SK-N-SH (cell line): ENCODE measurements around the gene KMT5B. TPM values are rescaled to one million over a fixed set of nuclear protein-coding genes. Genes with fewer than 3 reads are reported as not detected.

Experiments
- CTCF ChIA-PET: fragments of 300-600, 350-600 bp; formaldehyde crosslinking; extraction: SDS; loops from one replicate; lab custom pipeline; 2021; lab: Yijun Ruan, JAX
- POLR2A ChIA-PET: fragments of 350-600 bp; sonication (Branson Sonifier 250); formaldehyde crosslinking; extraction: SDS; loops from one replicate; lab custom pipeline; 2020; ENCODE audit warnings: antibody characterized with exemption, inconsistent platforms; lab: Yijun Ruan, JAX
- DNase-seq: peaks from one replicate; pipeline ENCODE4 v3.0.0; 2012
- H2AFZ ChIP-seq: fragments of 200-600 bp; sonication (generic); 2 replicates; pipeline ENCODE4 v1.8.1; 2016; ENCODE audit warnings: antibody characterized with exemption, mild to moderate bottlenecking, low read depth
- H3F3A ChIP-seq: fragments of 200-600 bp; sonication (generic); replicated peaks from 2 replicates; pipeline ENCODE3; 2016; ENCODE audit warnings: antibody characterized with exemption, mild to moderate bottlenecking; ENCODE audit not compliant: insufficient read depth
- H3K27ac ChIP-seq, 2 experiments: fragments of 200-500 bp in 1 of 2; fragments of 200-600 bp in 1 of 2; sonication (Bioruptor generic) in 1 of 2; sonication (generic), shearing (Covaris generic) in 1 of 2; 2 replicates each; pipeline versions ENCODE4 v1.5.1 to v1.6.1; 2014 to 2016; ENCODE audit warnings: low read depth in 2 of 2, inconsistent platforms in 1 of 2, low read length in 1 of 2, mild to moderate bottlenecking in 1 of 2, mixed read lengths in 1 of 2
- H3K27me3 ChIP-seq: fragments of 200-600 bp; sonication (generic), shearing (Covaris generic); 2 replicates; pipeline ENCODE4 v1.6.1; 2016; ENCODE audit warnings: mixed run types; ENCODE audit not compliant: insufficient read depth
- H3K36me3 ChIP-seq, 2 experiments: fragments of 200-500 bp in 1 of 2; fragments of 200-600 bp in 1 of 2; sonication (Bioruptor generic) in 1 of 2; sonication (generic) in 1 of 2; replicated peaks in 1 of 2; 2 replicates each; pipeline versions ENCODE3 to v1.5.1; 2014 to 2016; ENCODE audit warnings: low read length in 1 of 2, mild to moderate bottlenecking in 1 of 2; ENCODE audit not compliant: insufficient read depth in 2 of 2, control insufficient read depth in 1 of 2
- H3K4me1 ChIP-seq, 2 experiments: fragments of 200-500 bp in 1 of 2; fragments of 200-600 bp in 1 of 2; sonication (Bioruptor generic) in 1 of 2; sonication (generic), shearing (Covaris generic) in 1 of 2; 2 replicates each; pipeline versions ENCODE4 v1.5.1 to v1.6.1; 2014 to 2016; ENCODE audit warnings: low read depth in 1 of 2, low read length in 1 of 2, mixed run types in 1 of 2; ENCODE audit not compliant: insufficient read depth in 2 of 2, control insufficient read depth in 1 of 2
- H3K4me2 ChIP-seq: fragments of 200-600 bp; sonication (generic), shearing (Covaris generic); 2 replicates; pipeline ENCODE4 v1.6.1; 2017; ENCODE audit warnings: mixed run types
- H3K4me3 ChIP-seq, 2 experiments: fragments of 200-500 bp in 1 of 2; fragments of 200-600 bp in 1 of 2; sonication (Bioruptor generic) in 1 of 2; sonication (generic), shearing (Covaris generic) in 1 of 2; 2 replicates each; pipeline versions ENCODE4 v1.5.1 to v1.8.1; 2014 to 2016; ENCODE audit warnings: low read depth in 2 of 2, inconsistent platforms in 1 of 2, low read length in 1 of 2, mild to moderate bottlenecking in 1 of 2, mixed read lengths in 1 of 2, moderate library complexity in 1 of 2
- H3K79me2 ChIP-seq: fragments of 200-600 bp; sonication (generic); 2 replicates; pipeline ENCODE4 v1.8.1; 2017; ENCODE audit warnings: mild to moderate bottlenecking; ENCODE audit not compliant: insufficient read depth
- H3K9ac ChIP-seq: fragments of 200-600 bp; sonication (generic); 2 replicates; pipeline ENCODE4 v1.6.1; 2017; ENCODE audit warnings: mixed run types
- H3K9me2 ChIP-seq: fragments of 200-600 bp; sonication (generic); 2 replicates; pipeline ENCODE4 v1.6.1; 2017; ENCODE audit warnings: mixed run types
- H3K9me3 ChIP-seq: fragments of 200-600 bp; sonication (generic); 2 replicates; pipeline ENCODE4 v1.6.1; 2017; ENCODE audit warnings: mixed run types, mild to moderate bottlenecking, moderate library complexity
- H4K20me1 ChIP-seq: fragments of 200-600 bp; sonication (generic); 2 replicates; pipeline ENCODE4 v1.6.1; 2017; ENCODE audit warnings: mild to moderate bottlenecking, mixed run types; ENCODE audit not compliant: insufficient read depth
- EP300 ChIP-seq, 2 experiments: IDR thresholded peaks; 2 replicates each; pipeline versions ENCODE4 v1.4.0 to v1.6.1; 2012; ENCODE audit warnings: borderline replicate concordance in 1 of 2, low read depth in 1 of 2, low read length in 1 of 2
- FOXJ3 ChIP-seq: sonication (generic); formaldehyde crosslinking; IDR thresholded peaks from 2 replicates; pipeline ENCODE4 v1.5.1; 2020; ENCODE audit warnings: mild to moderate bottlenecking, missing genetic modification reagents
- FOXM1 ChIP-seq: IDR thresholded peaks from 2 replicates; pipeline ENCODE4 v1.4.0; 2012; ENCODE audit warnings: low read depth, mild to moderate bottlenecking
- GATA2 ChIP-seq: sonication (generic); formaldehyde crosslinking; IDR thresholded peaks from 2 replicates; pipeline ENCODE4 v1.5.0; 2020; ENCODE audit warnings: mild to moderate bottlenecking, missing genetic modification reagents
- IRF3 ChIP-seq: fragments of 150-350 bp; IDR thresholded peaks from 2 replicates; pipeline ENCODE4 v1.6.1; 2016; ENCODE audit warnings: mild to moderate bottlenecking, low read depth, low read length
- MAX ChIP-seq: IDR thresholded peaks from 2 replicates; pipeline ENCODE4 v1.4.0; 2012; ENCODE audit warnings: low read depth
- PBX3 ChIP-seq: IDR thresholded peaks from 2 replicates; pipeline ENCODE4; 2012
- POLR2AphosphoS5 ChIP-seq: IDR thresholded peaks from 2 replicates; pipeline ENCODE4 v1.6.1; 2012; ENCODE audit warnings: low read depth, low read length
- RCOR1 ChIP-seq: fragments of 150-350 bp; IDR thresholded peaks from 2 replicates; pipeline ENCODE4 v1.6.1; 2017; ENCODE audit warnings: antibody characterized with exemption, low read length
- RFX5 ChIP-seq: IDR thresholded peaks from 2 replicates; pipeline ENCODE4 v1.6.1; 2012; ENCODE audit warnings: mild to moderate bottlenecking, improper control_type of control experiment, low read length
- SIN3A ChIP-seq: IDR thresholded peaks from 2 replicates; pipeline ENCODE4 v1.6.1; 2012; ENCODE audit warnings: low read depth, mild to moderate bottlenecking, low read length, moderate library complexity, borderline replicate concordance
- TAF1 ChIP-seq: IDR thresholded peaks from 2 replicates; pipeline ENCODE4 v1.6.1; 2012; ENCODE audit warnings: low read depth, mild to moderate bottlenecking, low read length, moderate library complexity, borderline replicate concordance
- TCF12 ChIP-seq: IDR thresholded peaks from 2 replicates; pipeline ENCODE4 v1.4.0; 2012
- USF2 ChIP-seq: fragments of 150-350 bp; IDR thresholded peaks from 2 replicates; pipeline ENCODE4 v1.6.1; 2017; ENCODE audit warnings: antibody characterized with exemption, low read length, low read depth, borderline replicate concordance
- YY1 ChIP-seq: IDR thresholded peaks from 2 replicates; pipeline ENCODE4 v1.4.0; 2012; ENCODE audit warnings: low read depth, mild to moderate bottlenecking
- ZBTB33 ChIP-seq: IDR thresholded peaks from 2 replicates; pipeline ENCODE4 v1.4.0; 2012; ENCODE audit warnings: low read depth, borderline replicate concordance
- WGBS: methylation state at CpG from one replicate; pipeline ENCODE4 v1.1.6; 2017; ENCODE audit warnings: low lambda C conversion rate; 5-methylcytosine and 5-hydroxymethylcytosine counted together
- polyA plus RNA-seq, 3 experiments: library from polyadenylated mRNA; depleted of rRNA; stranded (reverse); fragments of >200 nt; gene quantifications; 2 replicates each; pipeline ENCODE4 v1.2.3, GENCODE V29; 2012

The KMT5B gene
- polyA plus RNA-seq, 1 of the 3 experiments (the other 2 are of a cell fraction) = 10.4 TPM

GRCh38 chr11:68168694-68169093 lies 44.4 kb downstream of the KMT5B start:
- no peaks in the 10 kb centered on the region for H3F3A ChIP-seq
- H3K79me2 ChIP-seq = no peaks in the 10 kb centered on the region
- ChIA-PET POLR2A (no interaction called here), CTCF (interaction anchor here (1.4 kb wide), 1 partner anchor 41 kb away, joined by 5 read pairs; no protein-coding TSS in a partner anchor)
- H3K9me2 ChIP-seq = no peaks in the 10 kb centered on the region
- TF ChIP-seq IRF3 (no peak), USF2 (no peak), POLR2AphosphoS5 (no peak), EP300 (IDR thresholded peaks at IDR 0.05; ENCODE audit: borderline replicate concordance in 1 of 2, low read depth in 1 of 2, low read length in 1 of 2) (no peak), YY1 (no peak), MAX (no peak), GATA2 (CRISPR knock-in tag) (no peak), RCOR1 (no peak)
- no peak overlapping the region for H3K4me3 ChIP-seq
- H4K20me1 ChIP-seq = no peaks in the 10 kb centered on the region
- WGBS = 98% methylated on average over 5 of the region's 5 CpGs
- no peaks in the 10 kb centered on the region for H3K27me3 ChIP-seq
- H3K9me3 ChIP-seq = no peaks in the 10 kb centered on the region
- no peak overlapping the region for H3K4me2 ChIP-seq
- DNase-seq = no peak
- no peaks in the 10 kb centered on the region for H3K4me1 ChIP-seq
- H2AFZ ChIP-seq = no peak overlapping the region
- H3K36me3 ChIP-seq = peaks cover 61 to 73% of the 10 kb centered on the region in 2 experiments
- no peak overlapping the region for H3K9ac ChIP-seq
- H3K27ac ChIP-seq = no peak overlapping the region

GRCh38 chr11:68167474-68167873 lies 45.6 kb downstream of the KMT5B start:
- no peaks in the 10 kb centered on the region for H3K79me2 ChIP-seq
- H3K9ac ChIP-seq = no peak overlapping the region
- H3K4me1 ChIP-seq = no peaks in the 10 kb centered on the region
- POLR2A ChIA-PET = no interaction called here
- no peak overlapping the region for H3K4me2 ChIP-seq
- H3K36me3 ChIP-seq = peaks cover 57 to 72% of the 10 kb centered on the region in 2 experiments
- H2AFZ ChIP-seq = no peak overlapping the region
- H3K27me3 ChIP-seq = no peaks in the 10 kb centered on the region
- CTCF ChIA-PET = interaction anchor here (0.6 to 0.9 kb wide), 2 partner anchors 9 to 1120 kb away, joined by 3 read pairs; no protein-coding TSS in a partner anchor
- H3K9me2 ChIP-seq = no peaks in the 10 kb centered on the region
- H4K20me1 ChIP-seq = no peaks in the 10 kb centered on the region
- no peaks in the 10 kb centered on the region for H3F3A ChIP-seq
- no peak overlapping the region for H3K27ac ChIP-seq
- 96% methylated on average over 6 of the region's 6 CpGs for WGBS
- H3K4me3 ChIP-seq = no peak overlapping the region
- DNase-seq = no peak
- H3K9me3 ChIP-seq = no peaks in the 10 kb centered on the region
- TF ChIP-seq IRF3 (no peak), FOXJ3 (CRISPR knock-in tag) (no peak), PBX3 (no peak), TAF1 (no peak), ZBTB33 (no peak), FOXM1 (no peak), TCF12 (no peak), RFX5 (no peak), POLR2AphosphoS5 (no peak), SIN3A (no peak), MAX (no peak)
